Measurements from ENCODE around the gene GRAMD1A. TPM values are rescaled to one million over a fixed set of nuclear protein-coding genes. Genes with fewer than 3 reads are reported as not detected.
A peak's percentile ranks its signal among the peaks of the same experiment; 100 is the strongest.
"Not testable (repeated sequence)": the region's sequence is repeated elsewhere in the genome, so short reads cannot be mapped to it uniquely, and the experiment has no call there.

Gene GRAMD1A
- total RNA-seq, 3 donors from 2014 or later (not counting 1 experiment from before 2014, with no cell fraction given): 57.6 to 80.3 (median 66.6) TPM

DNA sequence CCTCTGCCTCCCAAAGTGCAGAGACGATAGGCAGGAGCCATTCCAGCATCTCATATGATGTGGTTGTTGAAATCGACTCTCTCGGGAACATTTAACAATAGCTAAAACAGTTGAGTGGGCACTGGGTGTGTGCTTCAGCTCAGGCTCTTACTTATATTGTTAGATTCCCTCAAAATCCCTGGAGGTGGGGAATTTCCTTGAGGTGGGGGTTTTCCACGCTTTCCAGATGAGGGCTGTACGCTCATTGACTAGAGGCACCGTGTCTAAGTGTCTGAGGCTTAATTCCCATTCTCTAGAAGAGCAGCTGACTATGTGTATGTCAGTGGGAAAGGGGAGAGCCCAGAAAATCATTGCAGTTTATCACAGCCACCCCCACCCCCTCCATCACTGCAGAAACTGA is 10.8 kb upstream of the GRAMD1A start:
- H3K36me3 Mint-ChIP-seq: no peaks in the 10 kb centered on the region
- H3K4me3 Mint-ChIP-seq: no peak overlapping the region

GRCh38 chr19:34990578-34991192 is 9.4 kb upstream of the GRAMD1A start:
- Mint-ChIP-seq H3K27me3 (ENCODE audit: low read depth in 2 of 2) (peaks cover 0 to 3% of the 10 kb centered on the region in 2 donors), H3K4me1 (peaks cover 14 to 38% of the 10 kb centered on the region in 2 donors), H3K9me3 (no peaks in the 10 kb centered on the region), H3K36me3 (no peaks in the 10 kb centered on the region), H3K4me3 (no peak overlapping the region), H3K27ac (no peak overlapping the region)
- ATAC-seq: no peak
- Histone ChIP-seq H3K27me3 (ENCODE audit: control insufficient read depth, insufficient read depth, low read length) (no peaks in the 10 kb centered on the region), H3K27ac (ENCODE audit: low read length) (no peak overlapping the region), H3K36me3 (ENCODE audit: control insufficient read depth, insufficient read depth, low read length) (no peaks in the 10 kb centered on the region), H3K9me3 (ENCODE audit: control insufficient read depth, insufficient read depth, low read length) (no peaks in the 10 kb centered on the region), H3K4me1 (ENCODE audit: control insufficient read depth, insufficient read depth, low read length) (peaks cover 17% of the 10 kb centered on the region), H3K4me3 (ENCODE audit: low read length) (no peak overlapping the region)
- WGBS (ENCODE audit: insufficient coverage): 77% methylated on average over 13 of the region's 13 CpGs
- DNase-seq: no peak
- intact Hi-C loops (cut with micrococcal nuclease): no loop called here
- TF ChIP-seq, protein P1, sequence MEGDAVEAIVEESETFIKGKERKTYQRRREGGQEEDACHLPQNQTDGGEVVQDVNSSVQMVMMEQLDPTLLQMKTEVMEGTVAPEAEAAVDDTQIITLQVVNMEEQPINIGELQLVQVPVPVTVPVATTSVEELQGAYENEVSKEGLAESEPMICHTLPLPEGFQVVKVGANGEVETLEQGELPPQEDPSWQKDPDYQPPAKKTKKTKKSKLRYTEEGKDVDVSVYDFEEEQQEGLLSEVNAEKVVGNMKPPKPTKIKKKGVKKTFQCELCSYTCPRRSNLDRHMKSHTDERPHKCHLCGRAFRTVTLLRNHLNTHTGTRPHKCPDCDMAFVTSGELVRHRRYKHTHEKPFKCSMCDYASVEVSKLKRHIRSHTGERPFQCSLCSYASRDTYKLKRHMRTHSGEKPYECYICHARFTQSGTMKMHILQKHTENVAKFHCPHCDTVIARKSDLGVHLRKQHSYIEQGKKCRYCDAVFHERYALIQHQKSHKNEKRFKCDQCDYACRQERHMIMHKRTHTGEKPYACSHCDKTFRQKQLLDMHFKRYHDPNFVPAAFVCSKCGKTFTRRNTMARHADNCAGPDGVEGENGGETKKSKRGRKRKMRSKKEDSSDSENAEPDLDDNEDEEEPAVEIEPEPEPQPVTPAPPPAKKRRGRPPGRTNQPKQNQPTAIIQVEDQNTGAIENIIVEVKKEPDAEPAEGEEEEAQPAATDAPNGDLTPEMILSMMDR (IDR thresholded peaks at IDR 0.05): no peak

More for the DNA sequence above, 10.8 kb upstream of the GRAMD1A start:
- Histone ChIP-seq H3K27me3 (ENCODE audit: control insufficient read depth, insufficient read depth, low read length) (no peaks in the 10 kb centered on the region), H3K4me3 (ENCODE audit: low read length) (no peak overlapping the region), H3K9me3 (ENCODE audit: control insufficient read depth, insufficient read depth, low read length) (no peaks in the 10 kb centered on the region), H3K4me1 (ENCODE audit: control insufficient read depth, insufficient read depth, low read length) (peaks cover 16% of the 10 kb centered on the region), H3K27ac (ENCODE audit: low read length) (no peak overlapping the region), H3K36me3 (ENCODE audit: control insufficient read depth, insufficient read depth, low read length) (no peaks in the 10 kb centered on the region)
- H3K9me3 Mint-ChIP-seq: no peaks in the 10 kb centered on the region
- TF ChIP-seq, protein P1 (IDR thresholded peaks at IDR 0.05): no peak
- no peak for DNase-seq
- ATAC-seq: no peak
- intact Hi-C loops (cut with micrococcal nuclease): no loop called here
- H3K27me3 Mint-ChIP-seq (ENCODE audit: low read depth in 2 of 2): peaks cover 0 to 3% of the 10 kb centered on the region in 2 donors
- peaks cover 23 to 42% of the 10 kb centered on the region in 2 donors for H3K4me1 Mint-ChIP-seq
- WGBS (ENCODE audit: insufficient coverage): 93% methylated on average over 6 of the region's 6 CpGs
- no peak overlapping the region for H3K27ac Mint-ChIP-seq

DNA sequence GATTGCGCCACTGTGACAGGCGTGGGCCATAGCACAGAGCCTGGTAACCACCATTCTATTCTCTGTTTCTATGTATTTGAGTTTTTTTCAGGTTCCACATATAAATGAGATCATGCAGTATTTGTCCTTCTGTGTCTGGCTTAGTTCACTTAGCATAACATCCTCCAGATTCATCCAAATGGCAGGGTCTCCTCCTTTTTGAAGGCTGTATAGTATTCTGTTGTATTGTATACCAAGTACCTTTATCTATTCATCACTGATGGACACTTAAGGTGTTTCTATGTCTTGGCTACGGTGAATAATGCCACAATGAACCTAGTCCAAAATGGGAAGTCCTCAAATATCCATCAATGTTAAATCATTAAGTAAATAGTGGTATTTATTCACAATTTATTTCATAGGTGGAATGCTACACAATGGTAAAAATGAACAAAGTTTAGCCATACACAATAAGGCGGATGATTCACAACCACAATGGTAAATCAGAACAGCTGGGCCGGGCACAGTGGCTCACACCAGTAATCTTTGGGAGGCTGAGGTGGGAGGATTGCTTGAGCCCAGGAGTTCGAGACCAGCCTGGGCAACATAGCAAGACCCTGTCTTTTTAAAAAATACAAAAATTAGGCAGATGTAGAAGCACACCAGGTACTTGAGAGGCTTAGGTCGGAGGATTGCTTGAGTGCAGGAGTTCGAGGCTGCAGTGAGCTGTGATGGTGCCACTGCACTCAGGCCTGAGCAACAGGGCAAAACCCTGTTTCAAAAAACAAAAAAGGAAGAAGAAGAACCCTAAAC is 8.4 kb upstream of the GRAMD1A start:
- H3K27ac Mint-ChIP-seq: no peak overlapping the region

GRCh38 chr19:34992582-34992981 is 7.5 kb upstream of the GRAMD1A start:
- intact Hi-C loops (cut with micrococcal nuclease); H3K9me3 Mint-ChIP-seq; DNase-seq; H3K27me3 ChIP-seq (ENCODE audit: control insufficient read depth, insufficient read depth, low read length); H3K36me3 Mint-ChIP-seq; H3K36me3 ChIP-seq (ENCODE audit: control insufficient read depth, insufficient read depth, low read length); H3K27me3 Mint-ChIP-seq (ENCODE audit: low read depth in 2 of 2); H3K27ac ChIP-seq (ENCODE audit: low read length); H3K9me3 ChIP-seq (ENCODE audit: control insufficient read depth, insufficient read depth, low read length); H3K4me3 ChIP-seq (ENCODE audit: low read length): not testable (repeated sequence)
- peaks cover 18 to 41% of the 10 kb centered on the region in 2 donors for H3K4me1 Mint-ChIP-seq
- H3K4me3 Mint-ChIP-seq: peak overlapping the region; percentile 72
- ATAC-seq: peak in 2 of 3 donors; percentile 54 to 68
- 91% methylated on average over 4 of the region's 7 CpGs for WGBS (ENCODE audit: insufficient coverage)
- peaks cover 33% of the 10 kb centered on the region for H3K4me1 ChIP-seq (ENCODE audit: control insufficient read depth, insufficient read depth, low read length)
- H3K27ac Mint-ChIP-seq: peak overlapping the region in 1 of 2 donors; percentile 52

More for the DNA sequence above, 8.4 kb upstream of the GRAMD1A start:
- Mint-ChIP-seq H3K4me1 (peaks cover 10 to 34% of the 10 kb centered on the region in 2 donors), H3K36me3 (no peaks in the 10 kb centered on the region), H3K4me3 (peak overlapping the region; percentile 72), H3K27me3 (ENCODE audit: low read depth in 2 of 2) (peaks cover 0 to 3% of the 10 kb centered on the region in 2 donors), H3K9me3 (no peaks in the 10 kb centered on the region)
- ATAC-seq (no peak), DNase-seq (no peak)
- no peaks in the 10 kb centered on the region for H3K36me3 ChIP-seq (ENCODE audit: control insufficient read depth, insufficient read depth, low read length)
- no peaks in the 10 kb centered on the region for H3K9me3 ChIP-seq (ENCODE audit: control insufficient read depth, insufficient read depth, low read length)
- H3K4me1 ChIP-seq (ENCODE audit: control insufficient read depth, insufficient read depth, low read length): peaks cover 25% of the 10 kb centered on the region
- TF ChIP-seq, protein P1 (IDR thresholded peaks at IDR 0.05): no peak
- intact Hi-C loops (cut with micrococcal nuclease): no loop called here
- WGBS (ENCODE audit: insufficient coverage): 99% methylated on average over 6 of the region's 8 CpGs
- H3K27me3 ChIP-seq (ENCODE audit: control insufficient read depth, insufficient read depth, low read length): no peaks in the 10 kb centered on the region
- no peak overlapping the region for H3K4me3 ChIP-seq (ENCODE audit: low read length)
- no peak overlapping the region for H3K27ac ChIP-seq (ENCODE audit: low read length)
